OCI-LY1 (cell line): ENCODE measurements around the gene NABP1.

Source experiments
- H2AFZ ChIP-seq: fragments of 200-600 bp; sonication (generic), shearing (Covaris generic); 2 replicates; pipeline ENCODE4 v1.6.0; 2014; ENCODE audit warnings: antibody characterized with exemption, mild to moderate bottlenecking, low read length
- H3F3A ChIP-seq: fragments of 200-600 bp; sonication (generic), shearing (Covaris generic); 2 replicates; pipeline ENCODE4 v1.6.0; 2014; ENCODE audit warnings: mild to moderate bottlenecking, antibody characterized with exemption, low read length, moderate library complexity; ENCODE audit not compliant: insufficient read depth
- H3K27ac ChIP-seq: fragments of 200-600 bp; sonication (generic); 2 replicates; pipeline ENCODE4 v1.5.1; 2014; ENCODE audit warnings: low read length, mixed run types, mild to moderate bottlenecking, low read depth; ENCODE audit not compliant: poor library complexity, severe bottlenecking
- H3K27me3 ChIP-seq: fragments of 200-600 bp; sonication (generic); 2 replicates; pipeline ENCODE4 v1.6.0; 2014; ENCODE audit warnings: antibody characterized with exemption, mild to moderate bottlenecking, low read length, moderate library complexity; ENCODE audit not compliant: insufficient read depth
- H3K36me3 ChIP-seq: fragments of 200-600 bp; sonication (generic); 2 replicates; pipeline ENCODE4 v1.6.1; 2014; ENCODE audit warnings: mild to moderate bottlenecking, antibody characterized with exemption, low read length, moderate library complexity, mixed read lengths; ENCODE audit not compliant: insufficient read depth
- H3K4me1 ChIP-seq: fragments of 200-600 bp; sonication (generic); 2 replicates; pipeline ENCODE4 v1.5.1; 2014; ENCODE audit warnings: mild to moderate bottlenecking, low read length, moderate library complexity; ENCODE audit not compliant: insufficient read depth, severe bottlenecking
- H3K4me2 ChIP-seq: fragments of 200-600 bp; sonication (generic), shearing (Covaris generic); 2 replicates; pipeline ENCODE4 v1.6.1; 2014; ENCODE audit warnings: low read length
- H3K4me3 ChIP-seq: fragments of 200-600 bp; sonication (generic); 2 replicates; pipeline ENCODE4 v1.5.1; 2014; ENCODE audit warnings: low read length, low read depth, mild to moderate bottlenecking, mixed read lengths; ENCODE audit not compliant: poor library complexity, severe bottlenecking
- H3K79me2 ChIP-seq: fragments of 200-600 bp; shearing (Covaris generic); 2 replicates; pipeline ENCODE4 v1.6.1; 2016; ENCODE audit warnings: mixed run types, low read length, mixed read lengths; ENCODE audit not compliant: insufficient read depth
- H3K9ac ChIP-seq: fragments of 200-600 bp; sonication (generic), shearing (Covaris generic); 2 replicates; pipeline ENCODE4 v1.6.1; 2014; ENCODE audit warnings: mild to moderate bottlenecking, low read length, mixed read lengths
- H3K9me2 ChIP-seq: fragments of 200-600 bp; sonication (generic), shearing (Covaris generic); 2 replicates; pipeline ENCODE4 v1.6.1; 2014; ENCODE audit warnings: low read depth, mild to moderate bottlenecking, low read length, mixed read lengths
- H3K9me3 ChIP-seq: fragments of 200-600 bp; shearing (Covaris generic); 2 replicates; pipeline ENCODE4 v1.6.1; 2014; ENCODE audit warnings: low read length, mixed read lengths
- H4K20me1 ChIP-seq: fragments of 200-600 bp; sonication (generic), shearing (Covaris generic); 2 replicates; pipeline ENCODE4 v1.6.0; 2016; ENCODE audit warnings: mild to moderate bottlenecking, low read length; ENCODE audit not compliant: insufficient read depth
- CTCF ChIP-seq: fragments of 200-600 bp; sonication (generic), shearing (Covaris generic); IDR thresholded peaks from 2 replicates; pipeline ENCODE4 v1.5.1; 2017; ENCODE audit warnings: mild to moderate bottlenecking, antibody characterized with exemption, low read length, moderate library complexity, mixed read lengths
- EZH2 ChIP-seq: fragments of 200-600 bp; sonication (generic), shearing (Covaris generic); IDR thresholded peaks from 2 replicates; pipeline ENCODE4 v1.8.0; 2017; ENCODE audit warnings: borderline replicate concordance, mixed run types, mild to moderate bottlenecking, antibody characterized with exemption, low read length, moderate library complexity, mixed read lengths

Gene NABP1

GRCh38 chr2:191676790-191677645 lies 918 bp upstream of the NABP1 start:
- H3F3A ChIP-seq, result no peaks in the 10 kb centered on the region
- peak overlapping the region; percentile 83 for H3K9ac ChIP-seq
- peaks cover 13% of the 10 kb centered on the region for H3K36me3 ChIP-seq
- no peak overlapping the region for H2AFZ ChIP-seq
- peak overlapping the region; percentile 94 for H3K4me2 ChIP-seq
- peaks cover 53% of the 10 kb centered on the region for H3K4me1 ChIP-seq
- no peaks in the 10 kb centered on the region for H4K20me1 ChIP-seq
- H3K27ac ChIP-seq, result peak overlapping the region; percentile 75
- no peaks in the 10 kb centered on the region for H3K27me3 ChIP-seq
- H3K4me3 ChIP-seq, result peak overlapping the region; percentile 89
- no peak for TF ChIP-seq CTCF
- no peak for TF ChIP-seq EZH2
- H3K79me2 ChIP-seq, result peaks cover 6% of the 10 kb centered on the region; the same call in 1 of the 2 replicates
- H3K9me3 ChIP-seq, result no peaks in the 10 kb centered on the region
- H3K9me2 ChIP-seq, result no peaks in the 10 kb centered on the region

- Histone ChIP-seq H2AFZ (no peak overlapping the region), H3K4me1 (peaks cover 53% of the 10 kb centered on the region), H3K79me2 (peaks cover 6% of the 10 kb centered on the region; the same call in 1 of the 2 replicates), H3K27me3 (no peaks in the 10 kb centered on the region), H3F3A (no peaks in the 10 kb centered on the region), H3K9ac (peak overlapping the region; percentile 93), H3K27ac (peak overlapping the region; percentile 59), H3K9me3 (no peaks in the 10 kb centered on the region), H4K20me1 (no peaks in the 10 kb centered on the region), H3K9me2 (no peaks in the 10 kb centered on the region), H3K4me2 (peak overlapping the region; percentile 96), H3K36me3 (peaks cover 28% of the 10 kb centered on the region), H3K4me3 (peak overlapping the region; percentile 89)
- TF ChIP-seq CTCF (no peak), EZH2 (no peak)
Measured at GRCh38 chr2:191678437-191679100, 633 bp downstream of the NABP1 start.

- peak overlapping the region; percentile 96 for H3K4me2 ChIP-seq
- peaks cover 6% of the 10 kb centered on the region; the same call in 1 of the 2 replicates for H3K79me2 ChIP-seq
- H3K4me3 ChIP-seq, result peak overlapping the region; percentile 89
- H3F3A ChIP-seq, result no peaks in the 10 kb centered on the region
- H3K36me3 ChIP-seq, result peaks cover 39% of the 10 kb centered on the region
- H2AFZ ChIP-seq, result no peak overlapping the region
- peak overlapping the region; percentile 52 for H3K9ac ChIP-seq
- no peaks in the 10 kb centered on the region for H3K9me2 ChIP-seq
- peaks cover 53% of the 10 kb centered on the region for H3K4me1 ChIP-seq
- H3K9me3 ChIP-seq, result no peaks in the 10 kb centered on the region
- H3K27ac ChIP-seq, result peak overlapping the region; percentile 59
- no peaks in the 10 kb centered on the region for H4K20me1 ChIP-seq
- TF ChIP-seq EZH2, result no peak
- TF ChIP-seq CTCF, result no peak
- no peaks in the 10 kb centered on the region for H3K27me3 ChIP-seq
Measured at GRCh38 chr2:191679818-191680600, 2.1 kb downstream of the NABP1 start.
